Peyer's patch (tissue), 4 donors: ENCODE results near the gene MARCHF9.

Source experiments
- CTCF ChIP-seq, 6 experiments: fragments of 450-650 bp in 4 of 6; fragments of 200-600 bp in 2 of 6; sonication (generic) in 1 of 6; IDR thresholded peaks; one replicate each; pipeline ENCODE4 v1.5.1; 2017 to 2019; ENCODE audit warnings: antibody characterized with exemption in 6 of 6, mild to moderate bottlenecking in 3 of 6, moderate library complexity in 1 of 6
- POLR2A ChIP-seq, 2 donors: fragments of 450-650 bp; IDR thresholded peaks; one replicate each; pipeline ENCODE4 v1.5.1; 2017; ENCODE audit warnings: antibody characterized with exemption in 2 of 2, mild to moderate bottlenecking in 2 of 2, moderate library complexity in 2 of 2

- TF ChIP-seq CTCF (IDR thresholded peaks at IDR 0.05): no peak
- TF ChIP-seq POLR2A (IDR thresholded peaks at IDR 0.05): no peak
These were observed 14.1 kb upstream of the MARCHF9 start for GRCh38 chr12:57740656-57741412.
